Adrenal gland (tissue), 12 donors: Measurements from ENCODE around the gene FAM117B. TPM values are rescaled to one million over a fixed set of nuclear protein-coding genes. Genes with fewer than 3 reads are reported as not detected.

Source experiments
- DNase-seq, 7 donors: peaks; one replicate each; pipeline ENCODE4 v3.0.0-alpha.2; 2019 to 2020
- H3K27ac ChIP-seq, 5 donors: fragments of 200-600 bp; sonication (generic) in 4 of 5; 1 replicate in 3 of 5; 2 replicates in 2 of 5; pipeline versions ENCODE4 v1.5.1 to v1.8.0; 2016 to 2020; ENCODE audit warnings: mild to moderate bottlenecking in 1 of 5
- H3K27me3 ChIP-seq: fragments of 200-600 bp; 2 replicates; pipeline ENCODE4 v1.8.0; 2021
- H3K36me3 ChIP-seq, 2 donors: fragments of 200-600 bp; replicated peaks in 1 of 2; 1 replicate in 1 of 2; 2 replicates in 1 of 2; pipeline versions ENCODE4 v1.5.1 to v1.8.0; 2018 to 2022
- H3K4me1 ChIP-seq, 2 donors: fragments of 200-600 bp; replicated peaks in 1 of 2; 1 replicate in 1 of 2; 2 replicates in 1 of 2; pipeline versions ENCODE4 v1.5.1 to v1.8.0; 2018 to 2021
- H3K4me3 ChIP-seq, 4 donors: fragments of 200-600 bp; sonication (generic) in 3 of 4; one replicate each; pipeline ENCODE4 v1.5.1; 2016 to 2018
- H3K9me3 ChIP-seq, 3 donors: fragments of 200-600 bp; sonication (generic) in 1 of 3; replicated peaks in 1 of 3; 1 replicate in 2 of 3; 2 replicates in 1 of 3; pipeline versions ENCODE4 v1.5.1 to v1.8.0; 2016 to 2021
- POLR2A ChIP-seq, 2 donors: fragments of 450-650 bp; IDR thresholded peaks; one replicate each; pipeline ENCODE4 v1.6.1; 2017; ENCODE audit warnings: antibody characterized with exemption in 2 of 2, mild to moderate bottlenecking in 2 of 2, moderate library complexity in 1 of 2
- WGBS, 4 donors: extraction: QIAGEN DNeasy Blood & Tissue Kit in 2 of 4; methylation state at CpG; one replicate each; pipeline versions ENCODE4 v1.1.5 to v1.1.7; 2013 to 2017; 5-methylcytosine and 5-hydroxymethylcytosine counted together
- intact Hi-C, 2 donors: fragments of 100-400 bp; cut with DNase I; formaldehyde crosslinking; loops; one replicate each; pipeline versions ENCODE4 v1.14.1 to v1.15.0; 2022 to 2023
- polyA plus RNA-seq, 3 donors: library from polyadenylated mRNA; stranded (reverse); fragments of 200-250 nt in 2 of 3; fragments of 350-450 nt in 1 of 3; fragmentation: Illumina TruSeq in 1 of 3; extraction: RNeasy Lipid Tissue Mini Kit (QIAGEN cat#74804) in 1 of 3; gene quantifications; one replicate each; pipeline ENCODE4 v1.2.3, GENCODE V29; 2013 to 2014
- total RNA-seq, 9 donors: library from RNA; depleted of rRNA in 4 of 9; stranded (reverse); fragments of >200 nt in 4 of 9; fragments of 120-200 nt in 1 of 9; fragmentation: NEBNext Ultra II Directional in 1 of 9; extraction: Animal tissue kit (Norgen Biotek cat#: 25700) in 1 of 9; gene quantifications; one replicate each; pipeline versions ENCODE4 v1.1.0 to v1.2.4, GENCODE V29; 2013 to 2023
- TF ChIP-seq, protein P1 (sequence below), 6 experiments: fragments of 450-650 bp in 4 of 6; fragments of 200-600 bp in 2 of 6; sonication (generic) in 1 of 6; IDR thresholded peaks; 1 replicate in 5 of 6; 2 replicates in 1 of 6; pipeline versions ENCODE4 v1.5.1 to v1.8.0; 2016 to 2021; ENCODE audit warnings: antibody characterized with exemption in 6 of 6, mild to moderate bottlenecking in 2 of 6, moderate library complexity in 1 of 6
- donor health status: healthy with polysubstance abuse.
- donor health status: Bipolar disorder and iron deficiency.
- donor health status: DM: yes; HTN: yes; CAD: no.
- donor health status: DM: no; HTN: no; CAD: no.
- donor health status: DM: no; HTN: no; CAD: no.
- donor health status: DM: yes; HTN: yes; CAD: no.

FAM117B gene
- total and polyA plus RNA-seq, 12 donors = 4.7 to 48.2 (median 20.4) TPM

DNA sequence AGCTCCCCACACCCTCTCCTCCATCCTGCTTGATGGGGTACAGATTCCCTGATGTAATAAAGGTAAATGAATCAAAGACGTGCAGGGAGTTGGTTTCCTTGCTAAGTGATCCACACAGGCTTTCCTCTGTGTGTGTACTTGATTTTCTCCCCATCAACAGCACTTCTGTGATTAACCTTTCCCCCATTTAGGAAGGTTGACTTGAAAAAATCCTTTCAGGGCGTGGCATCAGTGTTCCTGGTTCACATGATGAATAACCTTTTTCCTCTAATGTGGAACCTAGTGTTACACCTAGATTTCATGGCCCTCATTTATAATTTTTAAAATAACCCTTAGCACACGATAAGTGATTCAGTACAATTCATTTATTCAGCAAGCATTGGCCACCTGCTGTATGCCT, 121.8 kb downstream of the FAM117B start:
- peaks cover 6 to 7% of the 10 kb centered on the region in 2 donors for H3K4me1 ChIP-seq
- 93 to 97% (median 95%) methylated on average over 3 of the region's 3 CpGs for WGBS, 4 donors
- intact Hi-C loops = no loop called here

DNA sequence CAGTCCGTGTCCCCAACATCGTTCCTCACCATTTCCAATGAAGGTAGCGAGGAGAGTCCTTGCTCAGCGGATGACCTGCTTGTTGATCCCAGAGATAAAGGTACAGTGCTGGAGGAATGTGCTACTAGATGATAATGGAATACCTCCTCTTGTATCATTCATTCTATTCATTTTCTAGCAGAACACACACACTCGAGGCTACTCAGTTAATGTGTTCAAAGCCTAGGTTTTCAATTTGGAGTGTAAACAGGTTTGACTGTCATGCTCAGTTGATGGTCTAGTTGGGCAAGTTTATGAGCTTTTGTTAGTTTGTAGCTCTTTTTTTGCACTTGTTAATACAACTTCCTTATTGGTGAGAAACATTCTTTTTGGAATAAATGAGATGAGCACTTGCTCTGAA, 122.6 kb downstream of the FAM117B start:
- intact Hi-C loops = no loop called here
- no peaks in the 10 kb centered on the region for H3K27me3 ChIP-seq
- peaks cover 0 to 19% of the 10 kb centered on the region in 2 donors for H3K36me3 ChIP-seq
- TF ChIP-seq POLR2A (IDR thresholded peaks at IDR 0.05) = no peak
- TF ChIP-seq, protein P1, sequence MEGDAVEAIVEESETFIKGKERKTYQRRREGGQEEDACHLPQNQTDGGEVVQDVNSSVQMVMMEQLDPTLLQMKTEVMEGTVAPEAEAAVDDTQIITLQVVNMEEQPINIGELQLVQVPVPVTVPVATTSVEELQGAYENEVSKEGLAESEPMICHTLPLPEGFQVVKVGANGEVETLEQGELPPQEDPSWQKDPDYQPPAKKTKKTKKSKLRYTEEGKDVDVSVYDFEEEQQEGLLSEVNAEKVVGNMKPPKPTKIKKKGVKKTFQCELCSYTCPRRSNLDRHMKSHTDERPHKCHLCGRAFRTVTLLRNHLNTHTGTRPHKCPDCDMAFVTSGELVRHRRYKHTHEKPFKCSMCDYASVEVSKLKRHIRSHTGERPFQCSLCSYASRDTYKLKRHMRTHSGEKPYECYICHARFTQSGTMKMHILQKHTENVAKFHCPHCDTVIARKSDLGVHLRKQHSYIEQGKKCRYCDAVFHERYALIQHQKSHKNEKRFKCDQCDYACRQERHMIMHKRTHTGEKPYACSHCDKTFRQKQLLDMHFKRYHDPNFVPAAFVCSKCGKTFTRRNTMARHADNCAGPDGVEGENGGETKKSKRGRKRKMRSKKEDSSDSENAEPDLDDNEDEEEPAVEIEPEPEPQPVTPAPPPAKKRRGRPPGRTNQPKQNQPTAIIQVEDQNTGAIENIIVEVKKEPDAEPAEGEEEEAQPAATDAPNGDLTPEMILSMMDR (IDR thresholded peaks at IDR 0.05) = no peak
- H3K27ac ChIP-seq = no peak overlapping the region
- 89 to 99% (median 94%) methylated on average over 5 of the region's 5 CpGs for WGBS, 4 donors
- no peak for DNase-seq
- peaks cover 6 to 7% of the 10 kb centered on the region in 2 donors for H3K4me1 ChIP-seq
- H3K4me3 ChIP-seq = no peak overlapping the region
- no peaks in the 10 kb centered on the region for H3K9me3 ChIP-seq

More for the DNA sequence above, 121.8 kb downstream of the FAM117B start:
- TF ChIP-seq, protein P1 (IDR thresholded peaks at IDR 0.05) = no peak
- no peak for TF ChIP-seq POLR2A (IDR thresholded peaks at IDR 0.05)
- no peak overlapping the region for H3K27ac ChIP-seq
- no peak for DNase-seq
- peaks cover 0 to 19% of the 10 kb centered on the region in 2 donors for H3K36me3 ChIP-seq
- H3K27me3 ChIP-seq = no peaks in the 10 kb centered on the region
- H3K9me3 ChIP-seq = no peaks in the 10 kb centered on the region
- no peak overlapping the region for H3K4me3 ChIP-seq

DNA sequence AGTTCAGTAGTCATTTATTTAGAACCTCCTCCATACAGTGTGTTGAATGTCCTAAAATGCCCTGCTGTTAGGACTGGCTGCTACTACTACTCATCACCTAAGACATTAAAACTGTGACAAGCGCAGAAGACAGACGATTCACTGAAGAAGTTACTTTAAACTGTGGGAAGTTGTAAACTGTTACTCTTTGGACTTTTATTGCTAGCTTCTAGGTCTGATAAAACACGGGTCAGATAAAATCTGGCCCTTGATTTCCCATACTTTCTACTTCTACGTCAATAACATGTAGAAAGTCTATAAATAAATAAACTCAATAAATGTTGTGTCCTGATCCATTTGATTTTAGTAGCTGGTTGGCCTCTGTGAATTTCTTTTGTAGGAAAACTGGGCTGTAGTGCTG, 123.4 kb downstream of the FAM117B start:
- no peak overlapping the region for H3K27ac ChIP-seq
- peaks cover 6 to 7% of the 10 kb centered on the region in 2 donors for H3K4me1 ChIP-seq
- peaks cover 0 to 19% of the 10 kb centered on the region in 2 donors for H3K36me3 ChIP-seq
- DNase-seq = no peak
- H3K27me3 ChIP-seq = no peaks in the 10 kb centered on the region
- TF ChIP-seq, protein P1 (IDR thresholded peaks at IDR 0.05) = no peak
- no peak for TF ChIP-seq POLR2A (IDR thresholded peaks at IDR 0.05)
- 67 to 70% (median 68%) methylated on average over 4 of the region's 4 CpGs for WGBS, 4 donors
- H3K9me3 ChIP-seq = no peaks in the 10 kb centered on the region
- intact Hi-C loops = no loop called here
- no peak overlapping the region for H3K4me3 ChIP-seq

DNA sequence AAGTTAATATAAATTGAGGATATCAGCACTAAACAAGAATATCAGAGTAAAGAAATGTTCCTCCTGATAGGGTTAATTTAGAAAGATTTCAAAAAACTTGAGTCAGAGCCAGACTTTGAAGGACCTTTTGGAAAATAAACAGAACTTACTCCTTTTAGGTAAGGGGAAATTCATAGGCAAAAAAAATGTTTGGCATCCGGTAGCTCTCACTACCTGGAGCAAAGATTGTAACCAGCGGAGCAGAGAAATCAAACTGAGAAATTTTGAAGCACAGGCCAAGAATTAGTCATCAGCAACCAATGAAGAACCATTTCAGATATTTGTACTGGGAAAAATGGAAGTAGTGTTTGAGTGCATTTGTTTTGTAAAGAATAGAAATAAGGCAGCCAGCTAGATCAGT, 123.8 kb downstream of the FAM117B start:
- H3K27me3 ChIP-seq = no peaks in the 10 kb centered on the region
- no peak overlapping the region for H3K4me3 ChIP-seq

More for the DNA sequence above, 123.8 kb downstream of the FAM117B start:
- WGBS, 4 donors = 54 to 65% (median 55%) methylated on average over 2 of the region's 2 CpGs
- H3K9me3 ChIP-seq = no peaks in the 10 kb centered on the region
- no peak overlapping the region for H3K27ac ChIP-seq
- peaks cover 6 to 7% of the 10 kb centered on the region in 2 donors for H3K4me1 ChIP-seq
- intact Hi-C loops = no loop called here
- H3K36me3 ChIP-seq = peaks cover 0 to 19% of the 10 kb centered on the region in 2 donors
- DNase-seq = no peak
- no peak for TF ChIP-seq POLR2A (IDR thresholded peaks at IDR 0.05)
- TF ChIP-seq, protein P1 (IDR thresholded peaks at IDR 0.05) = no peak
